ENCODE measurements around the gene CDKL4.

DNA sequence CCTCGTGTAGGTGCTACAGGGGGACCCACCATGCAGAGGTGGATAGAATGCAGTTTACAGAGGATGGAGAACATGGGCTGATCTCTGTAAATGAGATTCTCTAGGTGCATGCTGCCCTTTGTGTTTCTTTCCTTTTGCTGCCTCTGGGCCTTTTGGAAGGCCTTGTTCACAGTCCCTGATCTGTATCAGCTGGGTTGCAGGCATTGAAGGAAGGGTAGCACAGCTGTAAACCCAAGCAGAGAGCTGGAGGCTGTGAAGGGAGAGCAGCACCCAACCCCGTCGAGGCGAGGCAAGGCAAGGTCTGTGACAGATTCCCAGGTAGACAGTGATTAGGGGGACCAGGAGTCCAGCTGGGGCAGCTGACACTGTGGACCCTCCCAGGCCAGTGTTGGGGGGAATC is 66.8 kb downstream of the CDKL4 start:
- no peak for TF ChIP-seq POLR2A (IDR thresholded peaks at IDR 0.05)
- TF ChIP-seq, protein P1, sequence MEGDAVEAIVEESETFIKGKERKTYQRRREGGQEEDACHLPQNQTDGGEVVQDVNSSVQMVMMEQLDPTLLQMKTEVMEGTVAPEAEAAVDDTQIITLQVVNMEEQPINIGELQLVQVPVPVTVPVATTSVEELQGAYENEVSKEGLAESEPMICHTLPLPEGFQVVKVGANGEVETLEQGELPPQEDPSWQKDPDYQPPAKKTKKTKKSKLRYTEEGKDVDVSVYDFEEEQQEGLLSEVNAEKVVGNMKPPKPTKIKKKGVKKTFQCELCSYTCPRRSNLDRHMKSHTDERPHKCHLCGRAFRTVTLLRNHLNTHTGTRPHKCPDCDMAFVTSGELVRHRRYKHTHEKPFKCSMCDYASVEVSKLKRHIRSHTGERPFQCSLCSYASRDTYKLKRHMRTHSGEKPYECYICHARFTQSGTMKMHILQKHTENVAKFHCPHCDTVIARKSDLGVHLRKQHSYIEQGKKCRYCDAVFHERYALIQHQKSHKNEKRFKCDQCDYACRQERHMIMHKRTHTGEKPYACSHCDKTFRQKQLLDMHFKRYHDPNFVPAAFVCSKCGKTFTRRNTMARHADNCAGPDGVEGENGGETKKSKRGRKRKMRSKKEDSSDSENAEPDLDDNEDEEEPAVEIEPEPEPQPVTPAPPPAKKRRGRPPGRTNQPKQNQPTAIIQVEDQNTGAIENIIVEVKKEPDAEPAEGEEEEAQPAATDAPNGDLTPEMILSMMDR (IDR thresholded peaks at IDR 0.05) = no peak
